OCI-LY7 (cell line): ENCODE data around the gene WDR64. TPM values are rescaled to one million over a fixed set of nuclear protein-coding genes. Genes with fewer than 3 reads are reported as not detected.

ENCODE experiments used
- BruUV-seq: library from RNA; stranded (reverse); fragments of 400-500 nt; replicated peaks from 2 replicates; lab custom pipeline; 2021; lab: Mats Ljungman, UMichigan
- CTCF ChIA-PET: fragments of 300-600 bp; sonication (Branson Sonifier 250); formaldehyde crosslinking; loops from one replicate; lab custom pipeline; 2022; ENCODE audit warnings: antibody characterized with exemption; ENCODE audit not compliant: unreplicated experiment; lab: Charles Lee
- POLR2A ChIA-PET: fragments of 300-600 bp; sonication (Branson Sonifier 250); formaldehyde crosslinking; loops from one replicate; lab custom pipeline; 2022; ENCODE audit warnings: antibody characterized with exemption; lab: Charles Lee
- DNase-seq: peaks from one replicate; pipeline ENCODE4 v3.0.0-alpha.2; 2015; ENCODE audit warnings: low spot score
- H2AFZ ChIP-seq: fragments of 200-600 bp; sonication (generic), shearing (Covaris generic); 2 replicates; pipeline ENCODE4 v1.6.1; 2014; ENCODE audit warnings: mild to moderate bottlenecking, antibody characterized with exemption, low read length, moderate library complexity
- H3K27ac ChIP-seq: fragments of 200-600 bp; sonication (generic); 2 replicates; pipeline ENCODE4 v1.5.1; 2014; ENCODE audit warnings: mixed run types, low read depth, mild to moderate bottlenecking, moderate library complexity, low read length, inconsistent platforms; ENCODE audit not compliant: poor library complexity, severe bottlenecking
- H3K36me3 ChIP-seq: fragments of 200-600 bp; sonication (generic); 2 replicates; pipeline ENCODE4 v1.6.1; 2014; ENCODE audit warnings: mild to moderate bottlenecking, antibody characterized with exemption, low read length, moderate library complexity, mixed read lengths; ENCODE audit not compliant: insufficient read depth
- H3K4me1 ChIP-seq: fragments of 200-600 bp; sonication (generic); 2 replicates; pipeline ENCODE4 v1.5.1; 2014; ENCODE audit warnings: mild to moderate bottlenecking, low read length; ENCODE audit not compliant: insufficient read depth, poor library complexity, severe bottlenecking
- H3K4me2 ChIP-seq: fragments of 200-600 bp; sonication (generic); 2 replicates; pipeline ENCODE4 v1.6.1; 2014; ENCODE audit warnings: mild to moderate bottlenecking, low read length
- H3K4me3 ChIP-seq: fragments of 200-600 bp; sonication (generic); 2 replicates; pipeline ENCODE4 v1.5.1; 2014; ENCODE audit warnings: mild to moderate bottlenecking, low read depth, low read length; ENCODE audit not compliant: poor library complexity, severe bottlenecking
- H3K79me2 ChIP-seq: fragments of 200-600 bp; sonication (generic); 2 replicates; pipeline ENCODE4 v1.6.1; 2016; ENCODE audit warnings: low read depth, mild to moderate bottlenecking, low read length, moderate library complexity, mixed read lengths; ENCODE audit not compliant: insufficient read depth
- H3K9me2 ChIP-seq: fragments of 200-600 bp; sonication (generic); 2 replicates; pipeline ENCODE4 v1.6.1; 2016; ENCODE audit warnings: mild to moderate bottlenecking, low read length, mixed read lengths; ENCODE audit not compliant: insufficient read depth
- H3K9me3 ChIP-seq: fragments of 200-600 bp; sonication (generic); 2 replicates; pipeline ENCODE4 v1.6.1; 2014; ENCODE audit warnings: mild to moderate bottlenecking, mixed run types, low read length, mixed read lengths
- H4K20me1 ChIP-seq: fragments of 200-600 bp; sonication (generic); 2 replicates; pipeline ENCODE4 v1.6.1; 2014; ENCODE audit warnings: mild to moderate bottlenecking, antibody characterized with exemption, low read length, moderate library complexity, mixed read lengths; ENCODE audit not compliant: insufficient read depth
- EZH2phosphoT487 ChIP-seq: fragments of 200-600 bp; sonication (generic); IDR thresholded peaks from 2 replicates; pipeline ENCODE4 v1.6.1; 2018; ENCODE audit warnings: low read depth, borderline replicate concordance, mild to moderate bottlenecking, mixed run types, antibody characterized with exemption, low read length, moderate library complexity, mixed read lengths
- intact Hi-C: fragments of 100-400 bp; cut with micrococcal nuclease; formaldehyde crosslinking; loops from one replicate; pipeline ENCODE4 v1.10.0; 2022; ENCODE audit not compliant: unreplicated experiment
- total RNA-seq, 2 experiments: library from RNA; depleted of rRNA in 1 of 2; stranded (reverse); fragments of >200 nt in 1 of 2; shearing (Covaris generic) in 1 of 2; gene quantifications; 2 replicates each; pipeline ENCODE4 v1.2.3, GENCODE V29; 2014 to 2022
- TF ChIP-seq, protein P1 (sequence below): fragments of 200-600 bp; sonication (generic); conservative IDR thresholded peaks from 2 replicates; pipeline ENCODE4 v1.5.1; 2014; ENCODE audit warnings: mild to moderate bottlenecking, antibody characterized with exemption, low read length, moderate library complexity, mixed read lengths

WDR64 gene
- total RNA-seq, 2 experiments from 2014 or later = not detected

DNA sequence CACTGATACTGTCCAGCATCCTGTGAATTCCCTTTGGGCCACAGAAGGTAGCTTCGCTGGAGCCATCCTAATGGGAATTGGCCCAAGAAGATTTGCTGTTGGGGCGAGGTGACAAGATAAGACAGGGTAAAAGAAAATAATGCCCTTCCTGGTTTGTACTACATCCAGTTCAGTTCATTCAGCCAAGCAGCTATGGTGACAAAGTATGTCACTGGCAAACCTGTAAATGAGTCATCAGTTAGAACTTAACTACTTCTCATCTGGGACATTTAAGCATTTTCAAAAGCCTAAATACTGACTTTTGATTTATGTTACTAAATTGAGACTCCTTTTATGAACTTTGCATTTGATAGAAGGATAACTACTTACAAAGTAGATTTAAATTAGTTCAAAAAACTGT, 54.2 kb downstream of the WDR64 start:
- CTCF ChIA-PET = no interaction called here

DNA sequence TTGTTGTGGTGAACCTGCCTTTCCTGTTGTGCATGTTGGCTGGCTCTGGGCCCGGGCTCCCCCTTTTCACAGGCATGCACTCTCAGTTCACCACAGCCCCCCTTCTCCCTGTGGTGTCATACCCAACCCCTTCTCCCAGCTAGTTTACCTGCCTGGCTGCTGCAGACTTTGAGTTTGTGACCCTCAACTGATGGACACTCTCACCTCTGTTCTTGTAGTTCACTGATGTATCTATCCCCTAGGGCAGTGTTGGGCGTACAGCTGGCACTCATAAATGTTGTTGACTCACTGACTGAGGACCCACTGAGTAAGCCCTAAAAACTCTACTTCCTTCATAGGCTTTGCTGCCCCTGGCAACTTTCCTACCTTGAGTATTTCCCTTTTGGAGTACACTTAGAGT, 54.9 kb downstream of the WDR64 start:
- intact Hi-C loops = no loop called here
- no TSS peak for BruUV-seq
- CTCF ChIA-PET = no interaction called here
- Histone ChIP-seq H3K4me3 (no peak overlapping the region), H3K9me2 (no peaks in the 10 kb centered on the region), H3K27ac (no peak overlapping the region), H3K9me3 (no peaks in the 10 kb centered on the region), H3K36me3 (no peaks in the 10 kb centered on the region), H4K20me1 (no peaks in the 10 kb centered on the region), H3K4me1 (no peaks in the 10 kb centered on the region), H3K4me2 (no peak overlapping the region), H3K79me2 (no peaks in the 10 kb centered on the region), H2AFZ (no peak overlapping the region)
- TF ChIP-seq EZH2phosphoT487 = no peak
- TF ChIP-seq, protein P1, sequence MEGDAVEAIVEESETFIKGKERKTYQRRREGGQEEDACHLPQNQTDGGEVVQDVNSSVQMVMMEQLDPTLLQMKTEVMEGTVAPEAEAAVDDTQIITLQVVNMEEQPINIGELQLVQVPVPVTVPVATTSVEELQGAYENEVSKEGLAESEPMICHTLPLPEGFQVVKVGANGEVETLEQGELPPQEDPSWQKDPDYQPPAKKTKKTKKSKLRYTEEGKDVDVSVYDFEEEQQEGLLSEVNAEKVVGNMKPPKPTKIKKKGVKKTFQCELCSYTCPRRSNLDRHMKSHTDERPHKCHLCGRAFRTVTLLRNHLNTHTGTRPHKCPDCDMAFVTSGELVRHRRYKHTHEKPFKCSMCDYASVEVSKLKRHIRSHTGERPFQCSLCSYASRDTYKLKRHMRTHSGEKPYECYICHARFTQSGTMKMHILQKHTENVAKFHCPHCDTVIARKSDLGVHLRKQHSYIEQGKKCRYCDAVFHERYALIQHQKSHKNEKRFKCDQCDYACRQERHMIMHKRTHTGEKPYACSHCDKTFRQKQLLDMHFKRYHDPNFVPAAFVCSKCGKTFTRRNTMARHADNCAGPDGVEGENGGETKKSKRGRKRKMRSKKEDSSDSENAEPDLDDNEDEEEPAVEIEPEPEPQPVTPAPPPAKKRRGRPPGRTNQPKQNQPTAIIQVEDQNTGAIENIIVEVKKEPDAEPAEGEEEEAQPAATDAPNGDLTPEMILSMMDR = no peak
- DNase-seq = no peak
- POLR2A ChIA-PET = interaction anchor here (0.5 kb wide), 1 partner anchor 944 kb away, joined by 3 read pairs; no protein-coding TSS in a partner anchor

More for the DNA sequence above, 54.2 kb downstream of the WDR64 start:
- TF ChIP-seq EZH2phosphoT487 = no peak
- TF ChIP-seq, protein P1 = no peak
- Histone ChIP-seq H3K36me3 (no peaks in the 10 kb centered on the region), H3K9me2 (no peaks in the 10 kb centered on the region), H3K79me2 (no peaks in the 10 kb centered on the region), H3K9me3 (no peaks in the 10 kb centered on the region), H3K4me3 (no peak overlapping the region), H4K20me1 (no peaks in the 10 kb centered on the region), H3K4me2 (no peak overlapping the region), H3K27ac (no peak overlapping the region), H2AFZ (no peak overlapping the region), H3K4me1 (no peaks in the 10 kb centered on the region)
- POLR2A ChIA-PET = no interaction called here
- no peak for DNase-seq
- intact Hi-C loops = no loop called here
- BruUV-seq = no TSS peak

GRCh38 chr1:241707442-241707841, 55.4 kb downstream of the WDR64 start:
- H3K9me2 ChIP-seq = no peaks in the 10 kb centered on the region
- H2AFZ ChIP-seq = no peak overlapping the region
- no peaks in the 10 kb centered on the region for H4K20me1 ChIP-seq
- no peaks in the 10 kb centered on the region for H3K79me2 ChIP-seq
- intact Hi-C loops = no loop called here
- no peak overlapping the region for H3K4me3 ChIP-seq
- TF ChIP-seq EZH2phosphoT487 = no peak
- TF ChIP-seq, protein P1 = no peak
- DNase-seq = no peak
- no TSS peak for BruUV-seq
- POLR2A ChIA-PET = interaction anchor here (0.5 kb wide), 1 partner anchor 944 kb away, joined by 3 read pairs; no protein-coding TSS in a partner anchor
- no peak overlapping the region for H3K4me2 ChIP-seq
- no peak overlapping the region for H3K27ac ChIP-seq
- no peaks in the 10 kb centered on the region for H3K4me1 ChIP-seq
- H3K36me3 ChIP-seq = no peaks in the 10 kb centered on the region
- no peaks in the 10 kb centered on the region for H3K9me3 ChIP-seq
- CTCF ChIA-PET = no interaction called here
